Measurements from ENCODE around the gene KLK12.

The KLK12 gene

GRCh38 chr19:51034704-51035103, at the start of gene KLK12:
Gene KLK12 (minus strand): TSS chr19:51035002. CDS start chr19:51034621, 381 bp downstream.
- no peak for TF ChIP-seq CTCF (IDR thresholded peaks at IDR 0.05; ENCODE audit: low read depth, low read length)
- H3K4me3 ChIP-seq (replicated peaks in 1 of 2; ENCODE audit: low read depth in 2 of 2, low read length in 2 of 2), result no peak within 1 kb of the TSS
- no peak for DNase-seq (ENCODE audit: low read depth in 2 of 2)

GRCh38 chr19:51084505-51084904, 49.7 kb upstream of the KLK12 start:
- DNase-seq (ENCODE audit: low read depth in 2 of 2), result no peak
- H3K4me3 ChIP-seq (replicated peaks in 1 of 2; ENCODE audit: low read depth in 2 of 2, low read length in 2 of 2), result no peak overlapping the region

GRCh38 chr19:51083783-51084182, 49.0 kb upstream of the KLK12 start:
- no peak overlapping the region for H3K4me3 ChIP-seq (replicated peaks in 1 of 2; ENCODE audit: low read depth in 2 of 2, low read length in 2 of 2)
- no peak for DNase-seq (ENCODE audit: low read depth in 2 of 2)
- TF ChIP-seq CTCF (IDR thresholded peaks at IDR 0.05; ENCODE audit: low read depth, low read length), result no peak

More at GRCh38 chr19:51084505-51084904, 49.7 kb upstream of the KLK12 start:
- no peak for TF ChIP-seq CTCF (IDR thresholded peaks at IDR 0.05; ENCODE audit: low read depth, low read length)

- no peak for TF ChIP-seq CTCF (IDR thresholded peaks at IDR 0.05; ENCODE audit: low read depth, low read length)
- no peak overlapping the region for H3K4me3 ChIP-seq (replicated peaks in 1 of 2; ENCODE audit: low read depth in 2 of 2, low read length in 2 of 2)
- no peak for DNase-seq (ENCODE audit: low read depth in 2 of 2)
These were observed 48.4 kb upstream of the KLK12 start for GRCh38 chr19:51083181-51083580.

GRCh38 chr19:51082611-51083010, 47.8 kb upstream of the KLK12 start, which contains the start of gene KLK14:
Gene KLK14 (minus strand): TSS chr19:51082887. CDS start chr19:51082614, 273 bp downstream.
- no peak within 1 kb of the TSS for H3K4me3 ChIP-seq (replicated peaks in 1 of 2; ENCODE audit: low read depth in 2 of 2, low read length in 2 of 2)
- TF ChIP-seq CTCF (IDR thresholded peaks at IDR 0.05; ENCODE audit: low read depth, low read length), result no peak
- DNase-seq (ENCODE audit: low read depth in 2 of 2), result no peak

GRCh38 chr19:51081476-51081875, 46.7 kb upstream of the KLK12 start:
- H3K4me3 ChIP-seq (replicated peaks in 1 of 2; ENCODE audit: low read depth in 2 of 2, low read length in 2 of 2), result no peak overlapping the region
- no peak for DNase-seq (ENCODE audit: low read depth in 2 of 2)
- no peak for TF ChIP-seq CTCF (IDR thresholded peaks at IDR 0.05; ENCODE audit: low read depth, low read length)

- no peak overlapping the region for H3K4me3 ChIP-seq (replicated peaks in 1 of 2; ENCODE audit: low read depth in 2 of 2, low read length in 2 of 2)
- no peak for TF ChIP-seq CTCF (IDR thresholded peaks at IDR 0.05; ENCODE audit: low read depth, low read length)
- peak in 1 of 2 donors; percentile 78 for DNase-seq (ENCODE audit: low read depth in 2 of 2)
These were observed 44.8 kb upstream of the KLK12 start for GRCh38 chr19:51079481-51080110.

Measured in cardiac fibroblast (primary cell).